GM12878 (cell line): ENCODE data around the gene FTO. TPM values are rescaled to one million over a fixed set of nuclear protein-coding genes. Genes with fewer than 3 reads are reported as not detected.

Source experiments
- ATAC-seq: fragments of 200-7000 bp; cut with Tn5 transposase; 3 replicates; pipeline ENCODE4 v1.9.1; 2020; ENCODE audit warnings: mild to moderate bottlenecking, moderate library complexity
- BruUV-seq: library from RNA; stranded (reverse); fragments of 400-500 nt; replicated peaks from 2 replicates; lab custom pipeline; 2021; lab: Mats Ljungman, UMichigan
- CTCF ChIA-PET: fragments of 300-600 bp; sonication (Branson Sonifier 250); formaldehyde crosslinking; extraction: SDS; loops from one replicate; lab custom pipeline; 2021; ENCODE audit warnings: inconsistent platforms; lab: Yijun Ruan, JAX
- POLR2A ChIA-PET: fragments of 350-600 bp; formaldehyde crosslinking; extraction: SDS; loops from one replicate; lab custom pipeline; 2021; ENCODE audit warnings: inconsistent platforms; lab: Charles Lee
- RAD21 ChIA-PET: fragments of 300-600 bp; sonication (Branson Sonifier 250); formaldehyde crosslinking; loops from one replicate; lab custom pipeline; 2023; ENCODE audit warnings: antibody characterized with exemption; ENCODE audit not compliant: unreplicated experiment; lab: Charles Lee
- SMC1A ChIA-PET: fragments of 300-600 bp; sonication (Branson Sonifier 250); formaldehyde crosslinking; loops from one replicate; lab custom pipeline; 2023; ENCODE audit not compliant: unreplicated experiment, uncharacterized antibody; lab: Charles Lee
- DNase-seq: peaks from one replicate; pipeline ENCODE4 v3.0.0-alpha.2; 2011; ENCODE audit warnings: low read depth, low spot score
- FAIRE-seq: peaks from 3 replicates; lab custom pipeline; 2011; peaks lifted over from hg19 to GRCh38; lab: Jason Lieb, UNC
- H2AFZ ChIP-seq: 2 replicates; pipeline ENCODE4 v1.6.0; 2011; ENCODE audit warnings: low read depth, low read length, control low read depth; ENCODE audit not compliant: control insufficient read depth
- H3K27ac ChIP-seq: 2 replicates; pipeline ENCODE4 v1.5.1; 2011; ENCODE audit warnings: control low read depth; ENCODE audit not compliant: control insufficient read depth, insufficient read depth
- H3K27me3 ChIP-seq, 2 experiments: replicated peaks in 1 of 2; 2 replicates each; pipeline versions ENCODE4 v1.6.0 to v1.6.1; 2011; ENCODE audit warnings: low read length in 1 of 2; ENCODE audit not compliant: control insufficient read depth in 2 of 2, insufficient read depth in 2 of 2
- H3K36me3 ChIP-seq, 2 experiments: 2 replicates each; pipeline ENCODE4 v1.5.1; 2011; ENCODE audit warnings: low read length in 1 of 2; ENCODE audit not compliant: control insufficient read depth in 2 of 2, insufficient read depth in 2 of 2
- H3K4me1 ChIP-seq: 2 replicates; pipeline ENCODE4 v1.6.1; 2011; ENCODE audit warnings: mild to moderate bottlenecking, low read length, moderate library complexity, mixed read lengths; ENCODE audit not compliant: control insufficient read depth, insufficient read depth
- H3K4me2 ChIP-seq: 2 replicates; pipeline ENCODE4 v1.6.0; 2011; ENCODE audit warnings: control low read depth; ENCODE audit not compliant: control insufficient read depth, insufficient read depth
- H3K4me3 ChIP-seq: fragments of 200-600 bp; sonication (generic); 2 replicates; pipeline ENCODE4 v1.5.1; 2016
- H3K79me2 ChIP-seq: 2 replicates; pipeline ENCODE4 v1.6.0; 2011; ENCODE audit warnings: low read length; ENCODE audit not compliant: control insufficient read depth, insufficient read depth
- H3K9ac ChIP-seq: 2 replicates; pipeline ENCODE4 v1.8.0; 2011; ENCODE audit warnings: low read length, control low read depth, mixed read lengths; ENCODE audit not compliant: control insufficient read depth, insufficient read depth
- H3K9me3 ChIP-seq: replicated peaks from 3 replicates; pipeline ENCODE4 v1.5.1; 2011; ENCODE audit warnings: mild to moderate bottlenecking, low read length; ENCODE audit not compliant: control insufficient read depth, insufficient read depth
- H4K20me1 ChIP-seq: 2 replicates; pipeline ENCODE4 v1.6.0; 2011; ENCODE audit not compliant: control insufficient read depth, insufficient read depth
- BACH1 ChIP-seq: fragments of 450-650 bp; IDR thresholded peaks from 2 replicates; pipeline ENCODE4 v1.6.1; 2017; ENCODE audit warnings: mild to moderate bottlenecking, borderline replicate concordance
- HDAC2 ChIP-seq: fragments of 200-600 bp; sonication (generic); IDR thresholded peaks from 2 replicates; pipeline ENCODE4 v1.6.1; 2017
- NFIC ChIP-seq: IDR thresholded peaks from 2 replicates; pipeline ENCODE4 v1.6.1; 2012; ENCODE audit warnings: low read depth, mild to moderate bottlenecking, inconsistent platforms, low read length, moderate library complexity
- NFYA ChIP-seq: IDR thresholded peaks from 2 replicates; pipeline ENCODE4 v1.6.1; 2011; ENCODE audit warnings: low read depth, mild to moderate bottlenecking, low read length, improper control_type of control experiment, borderline replicate concordance
- NR2C1 ChIP-seq: fragments of 450-650 bp; IDR thresholded peaks from 2 replicates; pipeline ENCODE4 v1.6.1; 2017; ENCODE audit warnings: antibody characterized with exemption, mild to moderate bottlenecking, moderate library complexity
- SMARCA5 ChIP-seq: fragments of 450-650 bp; IDR thresholded peaks from 2 replicates; pipeline ENCODE4 v1.6.1; 2017; ENCODE audit warnings: mild to moderate bottlenecking
- TAF1 ChIP-seq: IDR thresholded peaks from 2 replicates; pipeline ENCODE4 v1.6.1; 2011; ENCODE audit warnings: mild to moderate bottlenecking, low read depth, low read length, borderline replicate concordance
- TBL1XR1 ChIP-seq: IDR thresholded peaks from 2 replicates; pipeline ENCODE4 v1.6.1; 2012; ENCODE audit warnings: low read depth, low read length, improper control_type of control experiment
- TCF12 ChIP-seq: IDR thresholded peaks from 2 replicates; pipeline ENCODE4 v1.6.1; 2011; ENCODE audit warnings: low read depth, mild to moderate bottlenecking, low read length
- WGBS: methylation state at CpG from one replicate; pipeline ENCODE4 v1.1.6; 2016; ENCODE audit warnings: low lambda C conversion rate; ENCODE audit not compliant: insufficient replicate concordance, insufficient coverage; ENCODE audit errors: missing lambda C conversion rate; 5-methylcytosine and 5-hydroxymethylcytosine counted together
- in situ Hi-C: fragments of 300-500 bp; cut with MboI; formaldehyde crosslinking; loops from 9 replicates; pipeline ENCODE4 v1.14.3; 2018; ENCODE audit warnings: mixed read lengths
- intact Hi-C: fragments of 100-400 bp; cut with micrococcal nuclease; formaldehyde crosslinking; loops from one replicate; pipeline ENCODE4 v1.14.2; 2022; ENCODE audit not compliant: unreplicated experiment
- polyA plus RNA-seq, 11 experiments: library from polyadenylated mRNA; depleted of rRNA in 4 of 11; unstranded in 6 of 11; stranded (reverse) in 5 of 11; fragments of >200 nt; fragmentation: Nextera tagmentation in 4 of 11; fragmentation: Illumina TruSeq in 1 of 11; extraction: Ambion mirVana in 4 of 11; extraction: Trizol in 1 of 11; gene quantifications; 1 replicate in 1 of 11; 2 replicates in 10 of 11; pipeline versions ENCODE4 v1.2.1 to v1.2.3, GENCODE V29; 2011 to 2016; ENCODE audit warnings: inconsistent platforms in 2 of 11, missing spikeins in 2 of 11, low read depth in 1 of 11
- total RNA-seq, 4 experiments: library from RNA; depleted of rRNA in 3 of 4; stranded (reverse); fragments of >200 nt in 3 of 4; fragmentation: Illumina TruSeq in 1 of 4; extraction: Trizol in 1 of 4; gene quantifications; 2 replicates each; pipeline versions ENCODE4 v1.2.1 to v1.2.3, GENCODE V29; 2013 to 2021
- TF ChIP-seq, protein P1 (sequence below): fragments of 450-650 bp; IDR thresholded peaks from 2 replicates; pipeline ENCODE4 v1.6.1; 2017; ENCODE audit warnings: mild to moderate bottlenecking, moderate library complexity
- TF ChIP-seq, protein P2 (sequence below): fragments of 450-650 bp; formaldehyde crosslinking; IDR thresholded peaks from 2 replicates; pipeline ENCODE4 v1.4.0; 2020; ENCODE audit warnings: mild to moderate bottlenecking, moderate library complexity

FTO gene
- total and polyA plus RNA-seq, 10 of the 15 experiments (the other 5 are each of a cell fraction or from before 2014, with no cell fraction given) = 20.1 to 55.0 (median 47.0) TPM

DNA sequence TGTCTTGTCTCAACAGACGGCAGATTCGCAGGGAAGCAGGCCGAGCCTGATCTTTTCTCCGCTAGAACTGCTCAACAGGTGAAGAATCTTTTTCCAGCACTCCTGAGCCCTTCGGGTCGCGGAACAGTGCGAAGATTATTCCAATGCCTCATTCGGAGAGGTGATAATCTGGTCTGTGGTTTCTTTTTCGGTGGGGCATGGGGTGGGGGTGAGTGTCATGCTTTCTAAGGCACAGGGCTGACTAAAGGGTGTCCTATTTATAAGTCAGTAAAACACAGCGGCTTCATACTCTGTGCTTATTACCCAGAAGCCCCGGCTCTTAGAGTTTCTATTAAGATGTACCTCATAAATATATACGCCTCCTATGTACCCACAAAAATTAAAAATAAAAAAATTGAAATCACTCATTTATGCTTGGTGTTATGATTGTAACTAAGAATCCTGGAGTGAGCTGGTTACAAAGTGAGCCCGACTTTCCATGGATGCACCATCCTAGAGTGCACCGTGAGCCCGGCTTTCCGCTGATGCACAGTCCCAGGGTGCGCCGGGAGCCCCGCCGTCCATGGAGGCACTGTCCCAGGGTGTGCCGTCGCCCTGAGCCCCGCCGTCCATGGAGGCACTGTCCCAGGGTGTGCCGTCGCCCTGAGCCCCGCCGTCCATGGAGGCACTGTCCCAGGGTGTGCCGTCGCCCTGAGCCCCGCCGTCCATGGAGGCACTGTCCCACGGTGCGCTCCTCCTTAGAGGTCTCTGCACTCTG lies 417.8 kb downstream of the FTO start:
- intact Hi-C loops = no loop called here
- Histone ChIP-seq H3K79me2 (no peaks in the 10 kb centered on the region), H3K9me3 (no peaks in the 10 kb centered on the region), H2AFZ (no peak overlapping the region), H3K9ac (no peak overlapping the region)
- RAD21 ChIA-PET = no interaction called here
- POLR2A ChIA-PET = no interaction called here
- no peak for ATAC-seq
- FAIRE-seq = no peak
- TF ChIP-seq NR2C1 = no peak
- no peak for TF ChIP-seq BACH1
- TF ChIP-seq NFYA = no peak
- TF ChIP-seq, protein P1, sequence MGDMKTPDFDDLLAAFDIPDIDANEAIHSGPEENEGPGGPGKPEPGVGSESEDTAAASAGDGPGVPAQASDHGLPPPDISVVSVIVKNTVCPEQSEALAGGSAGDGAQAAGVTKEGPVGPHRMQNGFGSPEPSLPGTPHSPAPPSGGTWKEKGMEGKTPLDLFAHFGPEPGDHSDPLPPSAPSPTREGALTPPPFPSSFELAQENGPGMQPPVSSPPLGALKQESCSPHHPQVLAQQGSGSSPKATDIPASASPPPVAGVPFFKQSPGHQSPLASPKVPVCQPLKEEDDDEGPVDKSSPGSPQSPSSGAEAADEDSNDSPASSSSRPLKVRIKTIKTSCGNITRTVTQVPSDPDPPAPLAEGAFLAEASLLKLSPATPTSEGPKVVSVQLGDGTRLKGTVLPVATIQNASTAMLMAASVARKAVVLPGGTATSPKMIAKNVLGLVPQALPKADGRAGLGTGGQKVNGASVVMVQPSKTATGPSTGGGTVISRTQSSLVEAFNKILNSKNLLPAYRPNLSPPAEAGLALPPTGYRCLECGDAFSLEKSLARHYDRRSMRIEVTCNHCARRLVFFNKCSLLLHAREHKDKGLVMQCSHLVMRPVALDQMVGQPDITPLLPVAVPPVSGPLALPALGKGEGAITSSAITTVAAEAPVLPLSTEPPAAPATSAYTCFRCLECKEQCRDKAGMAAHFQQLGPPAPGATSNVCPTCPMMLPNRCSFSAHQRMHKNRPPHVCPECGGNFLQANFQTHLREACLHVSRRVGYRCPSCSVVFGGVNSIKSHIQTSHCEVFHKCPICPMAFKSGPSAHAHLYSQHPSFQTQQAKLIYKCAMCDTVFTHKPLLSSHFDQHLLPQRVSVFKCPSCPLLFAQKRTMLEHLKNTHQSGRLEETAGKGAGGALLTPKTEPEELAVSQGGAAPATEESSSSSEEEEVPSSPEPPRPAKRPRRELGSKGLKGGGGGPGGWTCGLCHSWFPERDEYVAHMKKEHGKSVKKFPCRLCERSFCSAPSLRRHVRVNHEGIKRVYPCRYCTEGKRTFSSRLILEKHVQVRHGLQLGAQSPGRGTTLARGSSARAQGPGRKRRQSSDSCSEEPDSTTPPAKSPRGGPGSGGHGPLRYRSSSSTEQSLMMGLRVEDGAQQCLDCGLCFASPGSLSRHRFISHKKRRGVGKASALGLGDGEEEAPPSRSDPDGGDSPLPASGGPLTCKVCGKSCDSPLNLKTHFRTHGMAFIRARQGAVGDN = no peak
- TF ChIP-seq, protein P2, sequence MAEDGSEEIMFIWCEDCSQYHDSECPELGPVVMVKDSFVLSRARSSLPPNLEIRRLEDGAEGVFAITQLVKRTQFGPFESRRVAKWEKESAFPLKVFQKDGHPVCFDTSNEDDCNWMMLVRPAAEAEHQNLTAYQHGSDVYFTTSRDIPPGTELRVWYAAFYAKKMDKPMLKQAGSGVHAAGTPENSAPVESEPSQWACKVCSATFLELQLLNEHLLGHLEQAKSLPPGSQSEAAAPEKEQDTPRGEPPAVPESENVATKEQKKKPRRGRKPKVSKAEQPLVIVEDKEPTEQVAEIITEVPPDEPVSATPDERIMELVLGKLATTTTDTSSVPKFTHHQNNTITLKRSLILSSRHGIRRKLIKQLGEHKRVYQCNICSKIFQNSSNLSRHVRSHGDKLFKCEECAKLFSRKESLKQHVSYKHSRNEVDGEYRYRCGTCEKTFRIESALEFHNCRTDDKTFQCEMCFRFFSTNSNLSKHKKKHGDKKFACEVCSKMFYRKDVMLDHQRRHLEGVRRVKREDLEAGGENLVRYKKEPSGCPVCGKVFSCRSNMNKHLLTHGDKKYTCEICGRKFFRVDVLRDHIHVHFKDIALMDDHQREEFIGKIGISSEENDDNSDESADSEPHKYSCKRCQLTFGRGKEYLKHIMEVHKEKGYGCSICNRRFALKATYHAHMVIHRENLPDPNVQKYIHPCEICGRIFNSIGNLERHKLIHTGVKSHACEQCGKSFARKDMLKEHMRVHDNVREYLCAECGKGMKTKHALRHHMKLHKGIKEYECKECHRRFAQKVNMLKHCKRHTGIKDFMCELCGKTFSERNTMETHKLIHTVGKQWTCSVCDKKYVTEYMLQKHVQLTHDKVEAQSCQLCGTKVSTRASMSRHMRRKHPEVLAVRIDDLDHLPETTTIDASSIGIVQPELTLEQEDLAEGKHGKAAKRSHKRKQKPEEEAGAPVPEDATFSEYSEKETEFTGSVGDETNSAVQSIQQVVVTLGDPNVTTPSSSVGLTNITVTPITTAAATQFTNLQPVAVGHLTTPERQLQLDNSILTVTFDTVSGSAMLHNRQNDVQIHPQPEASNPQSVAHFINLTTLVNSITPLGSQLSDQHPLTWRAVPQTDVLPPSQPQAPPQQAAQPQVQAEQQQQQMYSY = no peak
- no peak for TF ChIP-seq TCF12
- no peak for TF ChIP-seq TBL1XR1
- TF ChIP-seq TAF1 = no peak
- TF ChIP-seq HDAC2 = no peak
- TF ChIP-seq SMARCA5 = no peak
- TF ChIP-seq NFIC = no peak
- TF ChIP-seq, all 136 proteins: peak for 0
- no peak overlapping the region for H3K4me2 ChIP-seq
- no peak overlapping the region for H3K4me3 ChIP-seq
- ChIA-PET CTCF (no interaction called here), SMC1A (no interaction called here)
- WGBS = 89% methylated on average over 35 of the region's 35 CpGs
- in situ Hi-C loops = no loop called here
- no peak for DNase-seq
- H3K27ac ChIP-seq = no peak overlapping the region
- no peaks in the 10 kb centered on the region for H3K27me3 ChIP-seq
- no TSS peak for BruUV-seq
- H3K36me3 ChIP-seq = no peaks in the 10 kb centered on the region
- no peaks in the 10 kb centered on the region for H4K20me1 ChIP-seq
- H3K4me1 ChIP-seq = no peaks in the 10 kb centered on the region
